Measurements from ENCODE around the gene MYO10.

DNA sequence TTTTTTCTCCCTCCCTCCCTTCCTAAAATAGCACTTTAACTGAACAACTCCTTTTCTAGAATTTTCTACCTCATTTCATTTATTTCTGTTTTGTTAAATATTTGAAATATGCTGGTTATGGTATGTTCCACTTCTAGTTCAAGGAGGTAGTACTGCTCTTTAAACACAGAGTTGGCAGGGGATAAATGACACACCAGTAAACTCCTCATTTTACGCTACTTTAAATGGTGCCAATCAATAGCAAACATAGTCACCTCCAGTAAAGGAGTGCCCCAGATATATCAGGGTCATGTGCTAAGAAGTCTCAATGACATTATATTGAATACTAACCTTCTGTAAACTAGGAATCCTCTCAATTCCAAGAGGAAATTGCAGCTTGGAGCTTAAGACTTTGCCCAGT lies 56.9 kb downstream of the MYO10 start:
- TF ChIP-seq, protein P1, sequence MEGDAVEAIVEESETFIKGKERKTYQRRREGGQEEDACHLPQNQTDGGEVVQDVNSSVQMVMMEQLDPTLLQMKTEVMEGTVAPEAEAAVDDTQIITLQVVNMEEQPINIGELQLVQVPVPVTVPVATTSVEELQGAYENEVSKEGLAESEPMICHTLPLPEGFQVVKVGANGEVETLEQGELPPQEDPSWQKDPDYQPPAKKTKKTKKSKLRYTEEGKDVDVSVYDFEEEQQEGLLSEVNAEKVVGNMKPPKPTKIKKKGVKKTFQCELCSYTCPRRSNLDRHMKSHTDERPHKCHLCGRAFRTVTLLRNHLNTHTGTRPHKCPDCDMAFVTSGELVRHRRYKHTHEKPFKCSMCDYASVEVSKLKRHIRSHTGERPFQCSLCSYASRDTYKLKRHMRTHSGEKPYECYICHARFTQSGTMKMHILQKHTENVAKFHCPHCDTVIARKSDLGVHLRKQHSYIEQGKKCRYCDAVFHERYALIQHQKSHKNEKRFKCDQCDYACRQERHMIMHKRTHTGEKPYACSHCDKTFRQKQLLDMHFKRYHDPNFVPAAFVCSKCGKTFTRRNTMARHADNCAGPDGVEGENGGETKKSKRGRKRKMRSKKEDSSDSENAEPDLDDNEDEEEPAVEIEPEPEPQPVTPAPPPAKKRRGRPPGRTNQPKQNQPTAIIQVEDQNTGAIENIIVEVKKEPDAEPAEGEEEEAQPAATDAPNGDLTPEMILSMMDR (conservative IDR thresholded peaks at IDR 0.05; ENCODE audit: low read depth, low read length) = no peak
- no peak for TF ChIP-seq EZH2 (IDR thresholded peaks at IDR 0.05; ENCODE audit: borderline replicate concordance, low read depth, low read length, poor library complexity, severe bottlenecking)

Measured in A673 (cell line).